ENCODE data around the gene NOCT. TPM values are rescaled to one million over a fixed set of nuclear protein-coding genes. Genes with fewer than 3 reads are reported as not detected.
"Not testable (repeated sequence)": the region's sequence is repeated elsewhere in the genome, so short reads cannot be mapped to it uniquely, and the experiment has no call there.

Gene NOCT
- polyA plus RNA-seq, 1 experiment = 4.4 TPM

DNA sequence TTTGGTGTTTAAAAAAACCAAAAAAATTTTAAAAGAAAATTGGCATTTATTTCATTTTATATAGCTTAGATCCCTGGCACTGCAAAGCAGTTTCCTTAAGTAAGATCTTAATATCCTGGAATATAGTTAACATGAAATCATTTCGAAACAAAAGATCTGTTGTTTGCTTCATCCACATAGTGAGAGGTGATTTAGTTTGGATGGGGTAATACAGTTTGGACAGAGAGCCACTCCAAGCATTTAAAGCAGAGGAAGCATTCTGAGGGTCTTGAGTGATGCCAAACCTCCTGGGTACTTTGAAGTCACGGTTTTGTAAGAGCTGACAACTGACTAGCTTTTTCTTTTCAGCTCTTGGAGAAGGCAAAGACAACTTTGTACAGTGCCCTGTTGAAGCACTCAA, 28.7 kb downstream of the NOCT start:
- Histone ChIP-seq H3K36me3 (ENCODE audit: control insufficient read depth, insufficient read depth, low read length) (peaks cover 10% of the 10 kb centered on the region; the same call in 1 of the 2 replicates), H3K4me3 (ENCODE audit: low read depth, low read length) (no peak overlapping the region), H3K27me3 (ENCODE audit: control insufficient read depth, insufficient read depth, low read length) (no peaks in the 10 kb centered on the region)
- ChIA-PET CTCF (interaction anchor here (3.2 kb wide), 1 partner anchor 14 kb away, joined by 18 read pairs; no protein-coding TSS in a partner anchor), POLR2A (no interaction called here)
- no peak for DNase-seq (ENCODE audit: low read depth)
- TF ChIP-seq, protein P1, sequence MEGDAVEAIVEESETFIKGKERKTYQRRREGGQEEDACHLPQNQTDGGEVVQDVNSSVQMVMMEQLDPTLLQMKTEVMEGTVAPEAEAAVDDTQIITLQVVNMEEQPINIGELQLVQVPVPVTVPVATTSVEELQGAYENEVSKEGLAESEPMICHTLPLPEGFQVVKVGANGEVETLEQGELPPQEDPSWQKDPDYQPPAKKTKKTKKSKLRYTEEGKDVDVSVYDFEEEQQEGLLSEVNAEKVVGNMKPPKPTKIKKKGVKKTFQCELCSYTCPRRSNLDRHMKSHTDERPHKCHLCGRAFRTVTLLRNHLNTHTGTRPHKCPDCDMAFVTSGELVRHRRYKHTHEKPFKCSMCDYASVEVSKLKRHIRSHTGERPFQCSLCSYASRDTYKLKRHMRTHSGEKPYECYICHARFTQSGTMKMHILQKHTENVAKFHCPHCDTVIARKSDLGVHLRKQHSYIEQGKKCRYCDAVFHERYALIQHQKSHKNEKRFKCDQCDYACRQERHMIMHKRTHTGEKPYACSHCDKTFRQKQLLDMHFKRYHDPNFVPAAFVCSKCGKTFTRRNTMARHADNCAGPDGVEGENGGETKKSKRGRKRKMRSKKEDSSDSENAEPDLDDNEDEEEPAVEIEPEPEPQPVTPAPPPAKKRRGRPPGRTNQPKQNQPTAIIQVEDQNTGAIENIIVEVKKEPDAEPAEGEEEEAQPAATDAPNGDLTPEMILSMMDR (IDR thresholded peaks at IDR 0.05; ENCODE audit: insufficient read depth, low read depth, low read length) = no peak

DNA sequence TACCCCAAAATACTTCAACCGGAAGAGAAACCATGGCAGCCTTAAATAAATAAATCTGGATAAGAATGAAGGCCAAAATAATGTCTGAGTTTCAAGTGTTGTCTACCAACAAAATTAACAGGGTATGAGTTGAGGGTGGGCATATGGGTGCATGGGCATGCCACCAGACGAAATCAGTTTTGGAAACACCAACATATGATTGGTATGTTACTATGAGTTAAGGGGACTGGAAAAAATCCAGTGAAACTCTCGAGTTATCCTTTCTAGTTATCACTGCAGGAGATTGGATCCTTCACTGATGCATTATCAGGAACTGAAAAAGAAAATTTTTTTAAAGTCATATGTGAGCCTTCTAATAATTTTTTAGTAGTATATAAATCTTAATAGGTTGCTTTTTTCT, 32.4 kb downstream of the NOCT start:
- TF ChIP-seq, protein P1 (IDR thresholded peaks at IDR 0.05; ENCODE audit: insufficient read depth, low read depth, low read length) = no peak
- CTCF ChIA-PET = no interaction called here
- Histone ChIP-seq H3K4me3 (ENCODE audit: low read depth, low read length) (no peak overlapping the region), H3K27me3 (ENCODE audit: control insufficient read depth, insufficient read depth, low read length) (no peaks in the 10 kb centered on the region), H3K36me3 (ENCODE audit: control insufficient read depth, insufficient read depth, low read length) (peaks cover 10% of the 10 kb centered on the region)
- POLR2A ChIA-PET = no interaction called here
- DNase-seq (ENCODE audit: low read depth) = no peak

DNA sequence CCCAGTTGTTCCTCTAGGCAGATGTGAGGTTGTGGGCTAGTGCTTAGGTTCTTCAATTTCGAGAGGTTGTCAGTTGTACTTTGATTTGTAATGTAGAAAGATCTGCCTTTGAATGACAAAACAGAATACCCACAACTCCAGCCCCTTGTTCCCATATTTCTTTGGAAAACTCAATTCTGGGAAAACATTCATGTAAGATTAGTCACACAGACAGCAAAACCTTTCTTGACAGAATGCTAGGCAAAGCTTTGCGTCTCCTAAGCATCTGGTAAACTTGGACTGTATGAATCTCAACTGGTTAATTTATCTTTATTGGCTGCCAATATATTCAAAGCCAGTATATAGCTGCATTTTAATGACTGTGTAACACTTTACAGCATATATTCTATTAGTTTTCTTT, 34.9 kb downstream of the NOCT start:
- DNase-seq (ENCODE audit: low read depth) = no peak
- no peaks in the 10 kb centered on the region for H3K27me3 ChIP-seq (ENCODE audit: control insufficient read depth, insufficient read depth, low read length)
- no peak overlapping the region for H3K4me3 ChIP-seq (ENCODE audit: low read depth, low read length)
- TF ChIP-seq, protein P1 (IDR thresholded peaks at IDR 0.05; ENCODE audit: insufficient read depth, low read depth, low read length) = no peak
- ChIA-PET POLR2A (no interaction called here), CTCF (no interaction called here)
- H3K36me3 ChIP-seq (ENCODE audit: control insufficient read depth, insufficient read depth, low read length) = peaks cover 1% of the 10 kb centered on the region; the same call in 1 of the 2 replicates

DNA sequence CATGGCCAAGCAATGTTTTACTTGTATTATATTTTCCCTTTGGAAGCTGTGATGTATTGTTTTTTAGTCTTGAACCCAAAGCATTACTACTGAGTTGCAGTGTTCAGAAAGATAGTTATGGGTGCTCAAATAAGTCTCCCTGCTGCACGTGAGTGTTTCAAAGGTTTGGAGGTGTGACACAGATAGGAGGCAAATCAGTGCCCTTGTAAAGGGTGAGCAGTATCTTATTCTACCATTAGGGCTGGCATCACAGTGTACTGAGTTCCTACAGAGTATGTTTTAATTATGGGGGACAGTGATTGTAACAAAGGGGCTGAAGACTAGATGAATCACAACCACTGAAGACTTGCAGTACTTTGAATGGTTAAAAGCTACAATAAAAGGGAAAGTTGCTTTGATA, 38.3 kb downstream of the NOCT start:
- H3K27me3 ChIP-seq (ENCODE audit: control insufficient read depth, insufficient read depth, low read length) = no peaks in the 10 kb centered on the region
- CTCF ChIA-PET = interaction anchor here (0.6 to 1.9 kb wide), 3 partner anchors 11 to 58 kb away, joined by 3 to 7 read pairs (median 4); no protein-coding TSS in a partner anchor
- POLR2A ChIA-PET = no interaction called here
- H3K4me3 ChIP-seq (ENCODE audit: low read depth, low read length) = no peak overlapping the region
- TF ChIP-seq, protein P1 (IDR thresholded peaks at IDR 0.05; ENCODE audit: insufficient read depth, low read depth, low read length) = no peak
- H3K36me3 ChIP-seq (ENCODE audit: control insufficient read depth, insufficient read depth, low read length) = peaks cover 2% of the 10 kb centered on the region; the same call in 1 of the 2 replicates
- DNase-seq (ENCODE audit: low read depth) = no peak

DNA sequence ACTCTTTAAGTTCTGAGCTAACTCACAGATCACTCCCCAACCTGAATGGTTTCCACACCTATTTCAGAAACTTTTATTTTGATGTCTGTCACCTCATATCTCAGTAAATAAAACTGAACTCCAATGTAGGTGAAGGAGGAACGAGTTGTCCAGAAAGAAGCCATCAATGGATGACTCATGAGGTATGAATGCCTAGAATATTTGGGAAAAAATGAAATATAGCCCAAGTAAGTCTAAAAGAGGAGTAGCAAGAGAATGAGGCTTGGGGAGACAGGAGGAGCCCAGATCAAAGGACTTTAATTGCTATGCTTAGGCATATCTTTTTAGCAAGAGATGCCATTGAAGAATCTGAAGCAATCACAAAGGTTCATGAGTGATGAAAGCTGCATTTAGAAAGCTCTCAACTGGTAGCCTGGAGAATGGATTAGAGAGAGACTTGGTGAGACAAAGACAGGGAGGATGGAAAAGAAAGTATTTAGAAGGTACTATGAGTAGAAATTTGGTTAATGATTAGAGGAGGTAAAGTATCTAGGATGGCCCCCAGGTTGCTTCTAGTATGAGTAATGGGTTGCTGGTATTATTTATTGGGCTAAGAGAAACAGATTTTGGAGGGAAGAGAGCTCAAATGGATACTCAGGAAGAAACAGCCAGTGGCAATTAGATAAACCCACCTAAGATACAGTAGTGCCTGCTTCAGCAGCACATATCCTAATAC, 39.4 kb downstream of the NOCT start:
- Histone ChIP-seq H3K4me3 (ENCODE audit: low read depth, low read length) (no peak overlapping the region), H3K27me3 (ENCODE audit: control insufficient read depth, insufficient read depth, low read length) (no peaks in the 10 kb centered on the region), H3K36me3 (ENCODE audit: control insufficient read depth, insufficient read depth, low read length) (peaks cover 6% of the 10 kb centered on the region)
- ChIA-PET CTCF (interaction anchor here (1.9 kb wide), 1 partner anchor 10 kb away, joined by 7 read pairs; no protein-coding TSS in a partner anchor), POLR2A (no interaction called here)
- DNase-seq (ENCODE audit: low read depth) = no peak
- TF ChIP-seq, protein P1 (IDR thresholded peaks at IDR 0.05; ENCODE audit: insufficient read depth, low read depth, low read length) = no peak

DNA sequence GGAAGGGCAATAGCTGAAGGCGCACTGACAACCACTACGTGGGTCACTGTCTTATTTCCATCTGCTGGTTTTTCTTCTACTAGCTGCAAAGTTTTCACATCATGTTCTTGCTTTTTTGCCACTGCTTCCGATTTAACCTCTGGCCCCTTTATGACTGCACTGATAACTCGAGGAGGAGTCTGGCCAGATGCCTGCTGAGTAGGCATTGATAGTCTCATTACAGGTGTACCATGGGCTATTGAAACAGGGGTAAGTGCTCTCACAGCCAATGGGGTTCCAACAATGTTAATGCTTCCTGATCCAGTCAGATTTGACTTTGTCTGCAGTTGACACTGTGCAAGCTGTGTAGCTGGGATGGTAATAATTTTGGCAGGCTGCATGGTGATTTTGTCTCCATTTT, 43.4 kb downstream of the NOCT start:
- POLR2A ChIA-PET; H3K27me3 ChIP-seq (ENCODE audit: control insufficient read depth, insufficient read depth, low read length); H3K36me3 ChIP-seq (ENCODE audit: control insufficient read depth, insufficient read depth, low read length); DNase-seq (ENCODE audit: low read depth); H3K4me3 ChIP-seq (ENCODE audit: low read depth, low read length): not testable (repeated sequence)
- CTCF ChIA-PET = interaction anchor here (0.5 to 1.2 kb wide), 3 partner anchors 21 to 76 kb away, joined by 3 read pairs; no protein-coding TSS in a partner anchor

Data from BJ (cell line).